Measurements from ENCODE around the gene SMIM44.
A peak's percentile ranks its signal among the peaks of the same experiment; 100 is the strongest.

SMIM44 gene

GRCh38 chr19:3519126-3519525, 35.9 kb upstream of the SMIM44 start:
- H3F3A ChIP-seq (ENCODE audit: insufficient read depth, low read length), result no peaks in the 10 kb centered on the region
- no peaks in the 10 kb centered on the region for H3K27me3 ChIP-seq (ENCODE audit: insufficient read depth, low read length)
- H3K9ac ChIP-seq (ENCODE audit: low read length), result no peak overlapping the region
- H3K36me3 ChIP-seq (ENCODE audit: insufficient read depth, low read length), result peaks cover 28% of the 10 kb centered on the region; the same call in 1 of the 2 replicates
- TF ChIP-seq EZH2 (IDR thresholded peaks at IDR 0.05; ENCODE audit: borderline replicate concordance, low read length), result no peak
- H2AFZ ChIP-seq (ENCODE audit: low read length), result no peak overlapping the region
- H3K9me3 ChIP-seq (ENCODE audit: low read length), result no peaks in the 10 kb centered on the region
- H3K4me1 ChIP-seq (ENCODE audit: insufficient read depth, low read length, severe bottlenecking), result peaks cover 17% of the 10 kb centered on the region
- H3K9me2 ChIP-seq (ENCODE audit: low read depth, low read length), result no peaks in the 10 kb centered on the region
- no peak overlapping the region for H3K4me2 ChIP-seq (ENCODE audit: low read length)
- H4K20me1 ChIP-seq (ENCODE audit: insufficient read depth, low read length), result no peaks in the 10 kb centered on the region
- no peaks in the 10 kb centered on the region for H3K79me2 ChIP-seq (ENCODE audit: insufficient read depth, low read length)
- no peak overlapping the region for H3K4me3 ChIP-seq (ENCODE audit: low read depth, low read length, poor library complexity, severe bottlenecking)
- H3K27ac ChIP-seq (ENCODE audit: low read depth, low read length, poor library complexity, severe bottlenecking), result no peak overlapping the region

- H3K4me1 ChIP-seq (ENCODE audit: insufficient read depth, low read length, severe bottlenecking), result peaks cover 17% of the 10 kb centered on the region
- H3K27me3 ChIP-seq (ENCODE audit: insufficient read depth, low read length), result no peaks in the 10 kb centered on the region
- peak overlapping the region; percentile 14 for H3K27ac ChIP-seq (ENCODE audit: low read depth, low read length, poor library complexity, severe bottlenecking)
- H3K4me3 ChIP-seq (ENCODE audit: low read depth, low read length, poor library complexity, severe bottlenecking), result no peak overlapping the region
- no peaks in the 10 kb centered on the region for H3K79me2 ChIP-seq (ENCODE audit: insufficient read depth, low read length)
- H4K20me1 ChIP-seq (ENCODE audit: insufficient read depth, low read length), result no peaks in the 10 kb centered on the region
- TF ChIP-seq CTCF (IDR thresholded peaks at IDR 0.05; ENCODE audit: low read length) (no peak), EZH2 (IDR thresholded peaks at IDR 0.05; ENCODE audit: borderline replicate concordance, low read length) (no peak)
- no peaks in the 10 kb centered on the region for H3K9me3 ChIP-seq (ENCODE audit: low read length)
- no peaks in the 10 kb centered on the region for H3F3A ChIP-seq (ENCODE audit: insufficient read depth, low read length)
- H3K36me3 ChIP-seq (ENCODE audit: insufficient read depth, low read length), result peaks cover 25% of the 10 kb centered on the region; the same call in 1 of the 2 replicates
- H3K9me2 ChIP-seq (ENCODE audit: low read depth, low read length), result no peaks in the 10 kb centered on the region
- no peak overlapping the region for H3K4me2 ChIP-seq (ENCODE audit: low read length)
- H2AFZ ChIP-seq (ENCODE audit: low read length), result no peak overlapping the region
- no peak overlapping the region for H3K9ac ChIP-seq (ENCODE audit: low read length)
Measured at GRCh38 chr19:3518659-3519058, 35.4 kb upstream of the SMIM44 start.

- no peaks in the 10 kb centered on the region for H3K27me3 ChIP-seq (ENCODE audit: insufficient read depth, low read length)
- H3K9me3 ChIP-seq (ENCODE audit: low read length), result no peaks in the 10 kb centered on the region
- H3K4me1 ChIP-seq (ENCODE audit: insufficient read depth, low read length, severe bottlenecking), result peaks cover 17% of the 10 kb centered on the region
- H3K27ac ChIP-seq (ENCODE audit: low read depth, low read length, poor library complexity, severe bottlenecking), result peak overlapping the region; percentile 14
- H3K9ac ChIP-seq (ENCODE audit: low read length), result no peak overlapping the region
- H3K9me2 ChIP-seq (ENCODE audit: low read depth, low read length), result no peaks in the 10 kb centered on the region
- H3K4me2 ChIP-seq (ENCODE audit: low read length), result no peak overlapping the region
- H2AFZ ChIP-seq (ENCODE audit: low read length), result no peak overlapping the region
- peaks cover 25% of the 10 kb centered on the region; the same call in 1 of the 2 replicates for H3K36me3 ChIP-seq (ENCODE audit: insufficient read depth, low read length)
- no peak overlapping the region for H3K4me3 ChIP-seq (ENCODE audit: low read depth, low read length, poor library complexity, severe bottlenecking)
- TF ChIP-seq EZH2 (IDR thresholded peaks at IDR 0.05; ENCODE audit: borderline replicate concordance, low read length) (no peak), CTCF (IDR thresholded peaks at IDR 0.05; ENCODE audit: low read length) (no peak)
- no peaks in the 10 kb centered on the region for H3K79me2 ChIP-seq (ENCODE audit: insufficient read depth, low read length)
- H4K20me1 ChIP-seq (ENCODE audit: insufficient read depth, low read length), result no peaks in the 10 kb centered on the region
- no peaks in the 10 kb centered on the region for H3F3A ChIP-seq (ENCODE audit: insufficient read depth, low read length)
Measured at GRCh38 chr19:3518255-3518654, 35.0 kb upstream of the SMIM44 start.

- no peaks in the 10 kb centered on the region for H3K79me2 ChIP-seq (ENCODE audit: insufficient read depth, low read length)
- no peak overlapping the region for H2AFZ ChIP-seq (ENCODE audit: low read length)
- no peaks in the 10 kb centered on the region for H3K27me3 ChIP-seq (ENCODE audit: insufficient read depth, low read length)
- no peaks in the 10 kb centered on the region for H3K9me2 ChIP-seq (ENCODE audit: low read depth, low read length)
- no peaks in the 10 kb centered on the region for H3F3A ChIP-seq (ENCODE audit: insufficient read depth, low read length)
- H3K9ac ChIP-seq (ENCODE audit: low read length), result no peak overlapping the region
- no peak overlapping the region for H3K4me3 ChIP-seq (ENCODE audit: low read depth, low read length, poor library complexity, severe bottlenecking)
- no peak for TF ChIP-seq EZH2 (IDR thresholded peaks at IDR 0.05; ENCODE audit: borderline replicate concordance, low read length)
- no peak for TF ChIP-seq CTCF (IDR thresholded peaks at IDR 0.05; ENCODE audit: low read length)
- H3K4me1 ChIP-seq (ENCODE audit: insufficient read depth, low read length, severe bottlenecking), result peaks cover 17% of the 10 kb centered on the region
- peaks cover 20% of the 10 kb centered on the region; the same call in 1 of the 2 replicates for H3K36me3 ChIP-seq (ENCODE audit: insufficient read depth, low read length)
- no peaks in the 10 kb centered on the region for H4K20me1 ChIP-seq (ENCODE audit: insufficient read depth, low read length)
- no peaks in the 10 kb centered on the region for H3K9me3 ChIP-seq (ENCODE audit: low read length)
- no peak overlapping the region for H3K4me2 ChIP-seq (ENCODE audit: low read length)
- H3K27ac ChIP-seq (ENCODE audit: low read depth, low read length, poor library complexity, severe bottlenecking), result peak overlapping the region; percentile 92
Measured at GRCh38 chr19:3517638-3518037, 34.4 kb upstream of the SMIM44 start.

All from OCI-LY1 (cell line).